Measurements from ENCODE around the gene HDGF.

DNA sequence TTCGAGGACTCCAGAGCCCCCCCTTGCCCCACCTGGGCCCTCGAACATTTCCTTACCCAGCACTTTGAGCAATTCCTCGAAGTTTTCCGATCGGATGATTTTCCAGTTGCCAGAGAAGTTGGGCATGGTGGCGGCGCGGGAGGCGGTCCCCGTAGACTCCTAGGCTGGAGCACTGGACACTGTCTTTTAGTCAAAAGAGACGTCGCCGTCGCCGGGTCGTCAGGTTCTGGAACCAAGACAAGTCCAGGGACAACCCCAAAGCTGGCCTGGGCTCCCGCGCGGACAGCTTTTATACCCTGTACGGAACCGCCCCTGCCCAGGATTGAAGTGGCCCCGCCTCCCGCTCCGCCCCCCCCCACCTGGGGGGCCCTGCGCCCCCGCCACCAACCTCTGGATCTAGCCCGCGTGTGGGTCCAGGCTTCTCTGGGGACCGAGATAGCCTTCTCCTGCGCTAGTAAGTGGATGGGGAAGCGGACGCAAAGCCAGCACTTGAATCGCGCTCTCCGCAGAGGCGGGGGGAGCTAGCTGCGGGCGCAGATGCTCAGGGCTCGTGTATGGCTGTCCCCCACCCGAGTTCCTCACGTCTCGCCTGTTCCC is 46.1 kb downstream of the HDGF start, which contains the start of gene CRABP2:
- TF ChIP-seq, protein P1, sequence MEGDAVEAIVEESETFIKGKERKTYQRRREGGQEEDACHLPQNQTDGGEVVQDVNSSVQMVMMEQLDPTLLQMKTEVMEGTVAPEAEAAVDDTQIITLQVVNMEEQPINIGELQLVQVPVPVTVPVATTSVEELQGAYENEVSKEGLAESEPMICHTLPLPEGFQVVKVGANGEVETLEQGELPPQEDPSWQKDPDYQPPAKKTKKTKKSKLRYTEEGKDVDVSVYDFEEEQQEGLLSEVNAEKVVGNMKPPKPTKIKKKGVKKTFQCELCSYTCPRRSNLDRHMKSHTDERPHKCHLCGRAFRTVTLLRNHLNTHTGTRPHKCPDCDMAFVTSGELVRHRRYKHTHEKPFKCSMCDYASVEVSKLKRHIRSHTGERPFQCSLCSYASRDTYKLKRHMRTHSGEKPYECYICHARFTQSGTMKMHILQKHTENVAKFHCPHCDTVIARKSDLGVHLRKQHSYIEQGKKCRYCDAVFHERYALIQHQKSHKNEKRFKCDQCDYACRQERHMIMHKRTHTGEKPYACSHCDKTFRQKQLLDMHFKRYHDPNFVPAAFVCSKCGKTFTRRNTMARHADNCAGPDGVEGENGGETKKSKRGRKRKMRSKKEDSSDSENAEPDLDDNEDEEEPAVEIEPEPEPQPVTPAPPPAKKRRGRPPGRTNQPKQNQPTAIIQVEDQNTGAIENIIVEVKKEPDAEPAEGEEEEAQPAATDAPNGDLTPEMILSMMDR (IDR thresholded peaks at IDR 0.05; ENCODE audit: poor library complexity), result no peak
- TF ChIP-seq EZH2 (IDR thresholded peaks at IDR 0.05; ENCODE audit: borderline replicate concordance), result no peak
- TF ChIP-seq EZH2phosphoT487 (IDR thresholded peaks at IDR 0.05; ENCODE audit: low read depth, severe bottlenecking, unreplicated experiment), result no peak

Data from hepatocyte (in vitro differentiated cells).